ENCODE results near the gene EIF2S3B. TPM values are rescaled to one million over a fixed set of nuclear protein-coding genes. Genes with fewer than 3 reads are reported as not detected.

Gene EIF2S3B
- total RNA-seq (2021) (0.55 to 1.0 TPM (median 0.69 TPM) in 3 replicates), Bru-seq, nascent RNA (percentile 8 among the genes with signal in this experiment)
- long read RNA-seq, experiment 1 = 0 reads
- long read RNA-seq, experiment 2 = 0 reads
- long read RNA-seq, experiment 3 = 0 reads

- no peaks in the 10 kb centered on the region for H3K4me1 Mint-ChIP-seq
- no peaks in the 10 kb centered on the region for H3K27me3 Mint-ChIP-seq (ENCODE audit: low read depth)
- no peak for DNase-seq (ENCODE audit: low spot score)
- no peak within 1 kb of the TSS for H3K4me3 Mint-ChIP-seq
- ATAC-seq = no peak
- POLR2A ChIA-PET = no interaction called here
- H3K9me3 Mint-ChIP-seq = peaks cover 11% of the 10 kb centered on the region; the same call in 1 of the 2 replicates
- no peak within 1 kb of the TSS for H3K27ac Mint-ChIP-seq
- CTCF ChIA-PET = no interaction called here
- TF ChIP-seq USF2 (CRISPR knock-in tag; IDR thresholded peaks at IDR 0.05) (no peak), SMAD4 (CRISPR knock-in tag; IDR thresholded peaks at IDR 0.05) (no peak), AFF4 (CRISPR knock-in tag; IDR thresholded peaks at IDR 0.05; ENCODE audit: borderline replicate concordance) (no peak), RELA (CRISPR knock-in tag; IDR thresholded peaks at IDR 0.05; ENCODE audit: borderline replicate concordance) (no peak), ZNF416 (CRISPR knock-in tag; IDR thresholded peaks at IDR 0.05) (no peak), HMGA2 (CRISPR knock-in tag; IDR thresholded peaks at IDR 0.05) (no peak), ATF2 (CRISPR knock-in tag; IDR thresholded peaks at IDR 0.05; ENCODE audit: borderline replicate concordance, low read depth) (no peak), SOX15 (CRISPR knock-in tag; IDR thresholded peaks at IDR 0.05) (no peak), PRRX2 (CRISPR knock-in tag; IDR thresholded peaks at IDR 0.05) (no peak), FOXK1 (CRISPR knock-in tag; IDR thresholded peaks at IDR 0.05) (no peak), CREB1 (CRISPR knock-in tag; IDR thresholded peaks at IDR 0.05) (no peak), NFYB (CRISPR knock-in tag; conservative IDR thresholded peaks at IDR 0.05; ENCODE audit: low read depth) (no peak)
- H3K36me3 Mint-ChIP-seq = no peaks in the 10 kb centered on the region
Measured at GRCh38 chr12:10505620-10506019, at the start of gene EIF2S3B. Gene EIF2S3B, plus strand, starts transcription at chr12:10505890. Its CDS starts 13 bp downstream, at chr12:10505903.

GRCh38 chr12:10456856-10457255 is 48.8 kb upstream of the EIF2S3B start:
- Mint-ChIP-seq H3K27ac (no peak overlapping the region), H3K9me3 (peaks cover 49% of the 10 kb centered on the region), H3K4me3 (no peak overlapping the region), H3K4me1 (peaks cover 17% of the 10 kb centered on the region), H3K27me3 (ENCODE audit: low read depth) (no peaks in the 10 kb centered on the region), H3K36me3 (peaks cover 29% of the 10 kb centered on the region)
- ChIA-PET POLR2A (no interaction called here), CTCF (interaction anchor here (0.6 kb wide), 1 partner anchor 11 kb away, joined by 3 read pairs; no protein-coding TSS in a partner anchor)
- DNase-seq (ENCODE audit: low spot score) (no peak), ATAC-seq (no peak)
- TF ChIP-seq IRF1 (CRISPR knock-in tag; IDR thresholded peaks at IDR 0.05) = no peak
- TF ChIP-seq NR3C1 (CRISPR knock-in tag; conservative IDR thresholded peaks at IDR 0.05; ENCODE audit: low read depth) = no peak
- no peak for TF ChIP-seq SMAD4 (CRISPR knock-in tag; IDR thresholded peaks at IDR 0.05)
- no peak for TF ChIP-seq CREB1 (CRISPR knock-in tag; IDR thresholded peaks at IDR 0.05)
- TF ChIP-seq ZBTB43 (CRISPR knock-in tag; IDR thresholded peaks at IDR 0.05) = no peak
- no peak for TF ChIP-seq OVOL2 (CRISPR knock-in tag; IDR thresholded peaks at IDR 0.05; ENCODE audit: borderline replicate concordance)
- no peak for TF ChIP-seq EMX1 (CRISPR knock-in tag; IDR thresholded peaks at IDR 0.05)
- TF ChIP-seq NR2C2 (CRISPR knock-in tag; IDR thresholded peaks at IDR 0.05) = no peak
- TF ChIP-seq ZNF396 (CRISPR knock-in tag; IDR thresholded peaks at IDR 0.05; ENCODE audit: borderline replicate concordance) = no peak
- no peak for TF ChIP-seq GTF2I (CRISPR knock-in tag; conservative IDR thresholded peaks at IDR 0.05)

Measured in WTC11 (cell line).